Mesothelial cell of epicardium (in vitro differentiated cells): Measurements from ENCODE around the gene IFIT5. TPM values are rescaled to one million over a fixed set of nuclear protein-coding genes. Genes with fewer than 3 reads are reported as not detected.

Experiments used
- DNase-seq, 2 experiments: peaks; one replicate each; pipeline ENCODE4 v3.0.0; 2021; ENCODE audit warnings: low spot score in 2 of 2; ENCODE audit not compliant: unreplicated experiment in 2 of 2
- H3K27ac Mint-ChIP-seq: 2 replicates; pipeline ENCODE4 v1.8.0; 2021; ENCODE audit warnings: mixed read lengths
- H3K27me3 Mint-ChIP-seq: 2 replicates; pipeline ENCODE4 v1.8.0; 2021; ENCODE audit warnings: low read depth, mixed read lengths
- H3K36me3 Mint-ChIP-seq: 2 replicates; pipeline ENCODE4 v1.8.0; 2021; ENCODE audit warnings: mixed read lengths
- H3K4me1 Mint-ChIP-seq: 2 replicates; pipeline ENCODE4 v1.8.0; 2021; ENCODE audit warnings: mixed read lengths
- H3K4me3 Mint-ChIP-seq: 2 replicates; pipeline ENCODE4 v1.8.0; 2021; ENCODE audit warnings: mild to moderate bottlenecking, moderate library complexity, mixed read lengths
- H3K9me3 Mint-ChIP-seq: 2 replicates; pipeline ENCODE4 v1.8.0; 2021; ENCODE audit warnings: mixed read lengths
- total RNA-seq: library from RNA; stranded (reverse); gene quantifications from 3 replicates; pipeline ENCODE4 v1.2.1, GENCODE V29; 2021
- TF ChIP-seq, protein P1 (sequence below): fragments of 200-600 bp; sonication (generic); IDR thresholded peaks from one replicate; pipeline ENCODE4 v1.5.0; 2021; ENCODE audit warnings: antibody characterized with exemption; ENCODE audit not compliant: unreplicated experiment

Gene IFIT5
- total RNA-seq, 1 donor from 2014 or later = 20.5 TPM

DNA sequence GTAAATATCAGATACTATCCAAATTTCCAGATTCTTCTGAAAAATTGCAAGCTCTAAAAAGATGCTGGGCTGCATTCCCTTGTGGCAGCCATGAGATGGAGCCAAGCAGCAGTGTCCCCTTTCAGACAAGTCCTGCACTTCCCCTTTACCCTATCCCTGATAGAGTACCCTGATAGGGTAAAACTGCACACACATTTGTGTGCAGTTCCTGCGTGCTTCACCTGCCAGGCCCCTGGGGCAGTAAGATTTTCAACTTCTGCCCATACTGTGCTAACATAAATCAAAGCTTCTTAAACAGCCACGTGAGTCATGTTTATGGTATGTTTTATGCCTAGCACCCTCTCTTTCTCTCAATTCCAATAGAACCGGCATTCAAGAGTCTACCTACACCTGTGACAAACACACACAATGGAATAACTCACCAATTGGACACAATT, 52.2 kb downstream of the IFIT5 start:
- H3K27ac Mint-ChIP-seq = peak overlapping the region; percentile 89
- H3K4me3 Mint-ChIP-seq = no peak overlapping the region
- H3K27me3 Mint-ChIP-seq = no peaks in the 10 kb centered on the region
- TF ChIP-seq, protein P1, sequence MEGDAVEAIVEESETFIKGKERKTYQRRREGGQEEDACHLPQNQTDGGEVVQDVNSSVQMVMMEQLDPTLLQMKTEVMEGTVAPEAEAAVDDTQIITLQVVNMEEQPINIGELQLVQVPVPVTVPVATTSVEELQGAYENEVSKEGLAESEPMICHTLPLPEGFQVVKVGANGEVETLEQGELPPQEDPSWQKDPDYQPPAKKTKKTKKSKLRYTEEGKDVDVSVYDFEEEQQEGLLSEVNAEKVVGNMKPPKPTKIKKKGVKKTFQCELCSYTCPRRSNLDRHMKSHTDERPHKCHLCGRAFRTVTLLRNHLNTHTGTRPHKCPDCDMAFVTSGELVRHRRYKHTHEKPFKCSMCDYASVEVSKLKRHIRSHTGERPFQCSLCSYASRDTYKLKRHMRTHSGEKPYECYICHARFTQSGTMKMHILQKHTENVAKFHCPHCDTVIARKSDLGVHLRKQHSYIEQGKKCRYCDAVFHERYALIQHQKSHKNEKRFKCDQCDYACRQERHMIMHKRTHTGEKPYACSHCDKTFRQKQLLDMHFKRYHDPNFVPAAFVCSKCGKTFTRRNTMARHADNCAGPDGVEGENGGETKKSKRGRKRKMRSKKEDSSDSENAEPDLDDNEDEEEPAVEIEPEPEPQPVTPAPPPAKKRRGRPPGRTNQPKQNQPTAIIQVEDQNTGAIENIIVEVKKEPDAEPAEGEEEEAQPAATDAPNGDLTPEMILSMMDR = no peak
- H3K9me3 Mint-ChIP-seq = no peaks in the 10 kb centered on the region
- DNase-seq = peak in 1 of 2 experiments; percentile 41
- H3K36me3 Mint-ChIP-seq = no peaks in the 10 kb centered on the region
- H3K4me1 Mint-ChIP-seq = peaks cover 31% of the 10 kb centered on the region

DNA sequence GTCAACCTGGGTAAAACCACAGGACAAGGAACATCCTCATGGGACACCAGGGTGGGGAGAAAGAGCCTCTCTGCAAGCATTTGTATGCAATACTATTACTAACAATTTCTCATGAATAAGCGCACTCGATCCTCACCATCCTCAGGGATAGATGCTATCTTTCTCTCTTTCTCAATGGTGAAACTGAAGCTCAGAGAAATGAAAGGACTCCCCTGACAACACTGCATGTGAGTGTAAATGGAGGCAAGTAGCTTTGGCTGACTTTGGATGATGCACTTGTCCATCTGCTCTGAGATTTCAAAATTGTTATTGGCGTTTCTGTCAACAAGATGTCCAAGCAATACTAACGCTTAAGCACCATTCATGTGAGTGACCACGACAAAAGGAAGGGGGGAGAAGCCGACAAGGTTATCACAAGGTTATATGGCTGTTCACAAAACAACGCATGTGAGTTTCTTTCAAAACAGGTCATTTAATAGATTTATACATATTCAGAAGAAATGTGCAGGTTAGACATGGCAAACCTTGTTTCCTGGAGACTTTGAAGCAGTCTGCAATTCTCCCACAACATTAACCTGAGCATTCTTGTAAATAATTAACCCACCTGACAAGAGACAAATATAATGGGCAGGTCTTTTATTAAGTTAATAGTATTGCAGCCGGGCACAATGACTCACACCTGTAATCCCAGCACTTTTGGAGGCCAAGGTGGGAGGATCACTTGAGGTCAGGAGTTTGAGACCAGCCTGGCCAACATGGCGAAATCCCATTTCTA, 54.0 kb downstream of the IFIT5 start:
- no peak overlapping the region for H3K4me3 Mint-ChIP-seq

DNA sequence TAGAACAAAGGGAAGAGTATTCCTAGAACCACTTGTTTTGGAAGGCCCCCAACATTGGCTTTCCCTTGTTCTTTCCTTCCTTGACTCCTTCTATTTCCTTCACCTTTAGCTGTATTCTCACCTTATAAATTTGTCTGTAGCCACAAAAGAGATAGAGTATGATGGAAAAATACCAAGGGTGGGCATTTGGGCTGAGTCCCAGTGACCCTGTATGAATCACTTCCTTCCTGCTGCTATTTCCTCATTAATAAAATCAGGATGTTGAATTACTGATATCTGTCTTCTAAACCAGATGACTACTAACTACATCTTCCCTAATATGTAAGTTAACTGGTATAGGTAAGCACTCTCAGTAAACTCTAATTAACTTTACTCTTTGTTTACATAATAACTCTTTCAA, 55.1 kb downstream of the IFIT5 start:
- Mint-ChIP-seq H3K4me3 (no peak overlapping the region), H3K36me3 (no peaks in the 10 kb centered on the region), H3K27me3 (no peaks in the 10 kb centered on the region), H3K4me1 (peaks cover 34% of the 10 kb centered on the region), H3K27ac (no peak overlapping the region), H3K9me3 (no peaks in the 10 kb centered on the region)
- TF ChIP-seq, protein P1 = no peak
- no peak for DNase-seq

More for the DNA sequence above, 54.0 kb downstream of the IFIT5 start:
- Mint-ChIP-seq H3K27ac (no peak overlapping the region), H3K4me1 (peaks cover 31% of the 10 kb centered on the region), H3K36me3 (no peaks in the 10 kb centered on the region), H3K9me3 (no peaks in the 10 kb centered on the region), H3K27me3 (no peaks in the 10 kb centered on the region)
- TF ChIP-seq, protein P1 = no peak
- no peak for DNase-seq

Other genes starting within 250 kb of the IFIT5 start
- not detected in 3 replicates for gene CH25H, start 207.3 kb upstream of the IFIT5 start, total RNA-seq
- gene LIPA, start 162.8 kb upstream of the IFIT5 start, total RNA-seq = 24.2 to 27.3 TPM (median 24.8 TPM) in 3 replicates
- 2.3 to 3.6 TPM (median 2.9 TPM) in 3 replicates for gene IFIT2, start 112.5 kb upstream of the IFIT5 start, total RNA-seq
- 14.3 to 17.8 TPM (median 14.9 TPM) in 3 replicates for gene IFIT3, start 86.6 kb upstream of the IFIT5 start, total RNA-seq
- gene IFIT1B, start 36.5 kb upstream of the IFIT5 start, total RNA-seq = not detected in 3 replicates
- gene IFIT1, start 21.9 kb upstream of the IFIT5 start, total RNA-seq = 34.5 to 44.1 TPM (median 35.4 TPM) in 3 replicates
- 3.0 to 3.1 TPM (median 3.1 TPM) in 3 replicates for gene SLC16A12, start 121.0 kb downstream of the IFIT5 start, total RNA-seq
- gene PANK1, start 230.7 kb downstream of the IFIT5 start, total RNA-seq = 24.0 to 27.2 TPM (median 24.4 TPM) in 3 replicates